ENCODE measurements around the gene B4GALT5. TPM values are rescaled to one million over a fixed set of nuclear protein-coding genes. Genes with fewer than 3 reads are reported as not detected.

Gene B4GALT5
- total RNA-seq, 4 donors from 2014 or later = 4.2 to 10.3 (median 7.1) TPM

GRCh38 chr20:49634116-49634515 lies 79.6 kb downstream of the B4GALT5 start:
- H3K4me3 ChIP-seq (ENCODE audit: low read depth, poor library complexity, severe bottlenecking) = no peak overlapping the region
- 90 to 93% methylated on average over 5 of the region's 5 CpGs for WGBS, 2 donors
- intact Hi-C loops (cut with DNase I; ENCODE audit: low total_unique reads) = no loop called here
- TF ChIP-seq CTCF (IDR thresholded peaks at IDR 0.05) (no peak), POLR2A (IDR thresholded peaks at IDR 0.05) (no peak)
- DNase-seq (ENCODE audit: low spot score in 2 of 2) = no peak

- TF ChIP-seq POLR2A (IDR thresholded peaks at IDR 0.05) (no peak), CTCF (IDR thresholded peaks at IDR 0.05) (no peak)
- no peak overlapping the region for H3K4me3 ChIP-seq (ENCODE audit: low read depth, poor library complexity, severe bottlenecking)
- 85 to 89% methylated on average over 4 of the region's 4 CpGs for WGBS, 2 donors
- intact Hi-C loops (cut with DNase I; ENCODE audit: low total_unique reads) = no loop called here
- DNase-seq (ENCODE audit: low spot score in 2 of 2) = no peak
These were observed 80.0 kb downstream of the B4GALT5 start for GRCh38 chr20:49633643-49634042.

- intact Hi-C loops (cut with DNase I; ENCODE audit: low total_unique reads) = no loop called here
- no peak for TF ChIP-seq CTCF (IDR thresholded peaks at IDR 0.05)
- WGBS, 2 donors = 89 to 92% methylated on average over 5 of the region's 5 CpGs
- no peak for DNase-seq (ENCODE audit: low spot score in 2 of 2)
- no peak overlapping the region for H3K4me3 ChIP-seq (ENCODE audit: low read depth, poor library complexity, severe bottlenecking)
These were observed 80.7 kb downstream of the B4GALT5 start for GRCh38 chr20:49633023-49633422.

GRCh38 chr20:49631856-49632418 lies 81.7 kb downstream of the B4GALT5 start:
- 85 to 89% methylated on average over 15 of the region's 15 CpGs for WGBS, 2 donors
- H3K4me3 ChIP-seq (ENCODE audit: low read depth, poor library complexity, severe bottlenecking) = no peak overlapping the region
- intact Hi-C loops (cut with DNase I; ENCODE audit: low total_unique reads) = no loop called here
- no peak for DNase-seq (ENCODE audit: low spot score in 2 of 2)
- no peak for TF ChIP-seq CTCF (IDR thresholded peaks at IDR 0.05)
- TF ChIP-seq POLR2A (IDR thresholded peaks at IDR 0.05) = no peak

DNA sequence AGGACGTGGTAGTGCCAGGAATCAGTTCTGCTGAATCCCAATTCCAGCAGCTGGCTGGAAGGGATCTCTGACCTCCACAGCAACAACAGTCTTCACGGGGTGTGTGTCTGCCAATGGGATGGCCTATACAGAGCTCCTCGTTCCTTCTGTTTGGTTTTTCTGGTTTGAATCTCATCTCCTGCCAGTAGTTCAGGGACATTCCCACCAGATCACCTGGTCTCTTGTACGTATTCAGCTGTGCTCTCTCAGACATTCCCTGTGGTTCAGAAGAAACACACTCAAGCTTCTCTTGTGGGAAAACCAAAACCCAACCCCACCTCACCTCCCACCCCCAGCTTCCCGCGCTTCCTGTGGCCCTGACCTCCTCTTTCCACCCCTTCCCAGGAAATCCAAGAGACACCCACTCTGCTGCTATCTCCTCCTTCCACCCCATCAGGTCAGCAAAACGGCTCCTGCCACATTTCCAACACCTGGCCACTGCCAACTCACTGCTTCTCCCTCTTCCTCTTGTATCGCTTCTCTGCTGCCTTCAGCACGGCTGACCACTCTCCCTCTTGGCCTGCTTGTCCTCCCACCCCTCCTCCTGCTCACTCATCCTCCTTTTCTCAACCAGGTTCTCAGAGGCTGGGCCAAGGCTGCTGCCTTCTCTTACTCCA lies 82.5 kb downstream of the B4GALT5 start:
- WGBS, 2 donors = 48 to 52% methylated on average over 9 of the region's 9 CpGs
- no peak for DNase-seq (ENCODE audit: low spot score in 2 of 2)
- TF ChIP-seq CTCF (IDR thresholded peaks at IDR 0.05) (no peak), POLR2A (IDR thresholded peaks at IDR 0.05) (no peak)
- intact Hi-C loops (cut with DNase I; ENCODE audit: low total_unique reads) = no loop called here
- no peak overlapping the region for H3K4me3 ChIP-seq (ENCODE audit: low read depth, poor library complexity, severe bottlenecking)

Measured in lower leg skin (tissue), 4 donors.